ACHN (cell line): ENCODE results near the gene HK1.
A peak's percentile ranks its signal among the peaks of the same experiment; 100 is the strongest.
"Not testable (repeated sequence)": the region's sequence is repeated elsewhere in the genome, so short reads cannot be mapped to it uniquely, and the experiment has no call there.

Experiments
- DNase-seq: peaks from one replicate; pipeline ENCODE4 v3.0.0-alpha.2; 2015
- in situ Hi-C: cut with HindIII; loops from 2 replicates; pipeline ENCODE4 v1.10.0; 2017; ENCODE audit warnings: low sequenced_read_pairs, low pct_ligation_motif_present, low pct_unique_long_range_greater_than_20kb

Gene HK1

GRCh38 chr10:69290993-69291392 is 12.7 kb downstream of the HK1 start:
- in situ Hi-C loops: no loop called here

DNA sequence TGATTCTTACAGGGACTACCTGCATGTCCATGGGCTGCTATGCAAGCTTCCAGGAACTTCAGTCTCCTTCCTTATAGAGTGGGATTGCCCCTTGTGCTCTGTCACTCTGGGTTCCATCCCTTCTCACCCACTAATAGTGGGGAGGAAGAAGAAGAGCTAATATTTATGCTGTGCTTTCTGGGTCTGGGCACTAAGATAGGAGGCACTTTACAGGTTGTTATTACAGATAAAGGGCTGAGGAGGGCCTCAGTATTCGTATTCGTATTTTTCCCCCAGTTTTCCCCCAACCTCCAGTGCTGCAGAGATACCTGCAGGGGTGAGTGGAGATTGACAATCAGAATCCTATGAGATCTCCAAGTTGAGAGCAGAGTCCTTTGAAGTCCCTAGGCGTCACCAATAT is 14.2 kb downstream of the HK1 start:
- DNase-seq: no peak
- in situ Hi-C loops: no loop called here

More at GRCh38 chr10:69290993-69291392, 12.7 kb downstream of the HK1 start:
- DNase-seq: no peak

- in situ Hi-C loops: no loop called here
These were observed 16.8 kb downstream of the HK1 start for GRCh38 chr10:69295027-69295636.

GRCh38 chr10:69303632-69304051 is 25.3 kb downstream of the HK1 start:
- in situ Hi-C loops: no loop called here
- DNase-seq: no peak

More at GRCh38 chr10:69295027-69295636, 16.8 kb downstream of the HK1 start:
- DNase-seq: no peak

- no peak for DNase-seq
- in situ Hi-C loops: no loop called here
These were observed 28.1 kb downstream of the HK1 start for GRCh38 chr10:69306421-69306820.

GRCh38 chr10:69307434-69307833 is 29.1 kb downstream of the HK1 start:
- no peak for DNase-seq
- in situ Hi-C loops: no loop called here

DNA sequence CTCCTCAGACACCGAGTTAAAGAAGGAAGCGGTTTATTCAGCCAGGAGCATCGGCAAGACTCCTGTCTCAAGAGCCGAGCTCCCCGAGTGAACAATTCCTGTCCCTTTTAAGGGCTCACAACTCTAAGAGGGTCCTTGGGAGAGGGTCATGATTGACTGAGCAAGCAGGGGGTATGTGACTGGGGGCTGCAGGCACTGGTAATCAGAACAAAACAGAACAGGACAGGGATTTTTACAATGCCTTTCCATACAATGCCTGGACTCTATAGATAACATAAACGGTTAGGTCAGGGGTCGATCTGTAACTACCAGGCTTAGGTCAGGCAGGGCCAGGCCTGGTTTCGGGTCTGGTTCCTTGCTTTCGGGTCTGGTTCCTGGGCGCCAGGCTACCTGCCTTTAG is 30.0 kb downstream of the HK1 start:
- DNase-seq, in situ Hi-C loops: not testable (repeated sequence)

DNA sequence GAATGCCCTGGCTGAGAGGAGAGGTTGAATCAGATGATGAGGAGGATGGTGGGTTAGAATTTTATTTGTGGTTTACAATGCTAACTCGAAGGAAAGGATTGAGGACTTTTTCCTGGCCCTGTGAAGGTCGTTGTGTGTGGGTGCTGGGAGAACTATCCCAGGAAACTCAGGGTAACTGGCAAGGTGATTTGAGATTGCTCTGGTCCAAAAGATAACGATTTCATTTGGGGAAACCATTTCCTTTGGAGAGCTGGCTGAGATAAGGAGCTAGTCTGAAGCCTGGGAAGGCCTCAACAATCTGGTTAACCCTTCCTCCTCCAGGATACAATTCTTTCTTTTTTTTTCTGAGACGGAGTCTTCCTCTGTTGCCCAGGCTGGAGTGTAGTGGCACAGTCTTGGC is 33.0 kb downstream of the HK1 start:
- in situ Hi-C loops: no loop called here
- DNase-seq: no peak

GRCh38 chr10:69312528-69312927 is 34.2 kb downstream of the HK1 start:
- in situ Hi-C loops: no loop called here
- DNase-seq: no peak

DNA sequence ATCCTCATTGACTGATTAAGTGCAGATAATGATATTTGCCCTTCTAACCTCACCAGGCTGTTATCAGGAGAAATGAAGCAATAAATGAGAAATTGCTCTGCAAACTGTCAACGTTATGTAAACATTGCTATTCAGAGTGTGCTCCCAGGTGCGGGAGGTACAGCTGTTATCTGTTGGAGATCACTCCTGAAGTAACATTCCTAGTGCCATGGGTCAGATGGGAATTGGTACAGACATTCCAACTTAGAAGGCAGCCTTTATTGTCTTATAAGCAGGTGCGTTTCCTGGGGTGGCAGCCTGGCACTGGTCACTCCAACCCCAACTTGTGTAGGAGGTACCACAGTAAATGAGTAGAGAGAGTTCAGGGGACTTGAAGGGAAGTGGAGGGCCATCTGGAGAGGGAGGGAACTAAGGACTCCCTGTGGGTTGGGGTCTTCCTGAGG is 36.8 kb downstream of the HK1 start:
- no peak for DNase-seq
- in situ Hi-C loops: no loop called here

GRCh38 chr10:69315610-69316312 is 37.5 kb downstream of the HK1 start:
- DNase-seq: no peak
- in situ Hi-C loops: no loop called here

DNA sequence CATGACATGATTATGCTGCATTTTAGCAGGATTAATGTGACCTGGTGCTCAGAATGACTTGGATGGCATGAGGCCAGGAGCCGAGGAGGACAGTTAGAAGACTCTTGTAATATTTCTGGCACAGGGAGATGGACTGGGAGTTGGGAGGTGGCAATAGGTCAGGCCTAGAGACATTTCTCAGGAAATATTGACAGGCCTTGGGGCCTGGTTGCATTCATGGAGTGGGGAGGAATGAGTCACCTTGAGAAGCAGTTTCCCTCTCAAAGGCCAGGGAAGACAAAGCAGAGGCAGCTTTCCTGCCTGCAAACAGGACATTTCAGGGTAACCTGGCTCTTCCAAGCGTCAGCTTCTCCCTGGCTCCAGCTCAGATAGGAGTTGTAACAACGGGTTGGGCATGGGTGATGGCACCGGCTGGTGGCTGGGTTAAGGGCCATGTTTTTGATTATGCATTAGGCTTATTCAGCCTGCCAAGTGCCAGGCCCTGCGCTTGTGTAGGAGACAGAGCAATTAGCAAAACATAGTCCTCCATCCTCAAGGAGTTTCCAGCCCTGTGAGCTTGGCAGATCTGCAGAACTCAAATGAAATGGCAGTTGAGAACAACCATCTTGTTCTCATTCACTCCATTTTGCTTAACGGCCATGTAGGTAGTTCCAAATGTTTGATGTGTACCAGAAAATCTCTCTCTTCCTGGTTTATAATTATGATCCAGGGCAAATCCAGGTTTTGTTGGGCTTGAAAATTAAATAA is 38.2 kb downstream of the HK1 start:
- in situ Hi-C loops: no loop called here
- DNase-seq: peak; percentile 33

GRCh38 chr10:69317175-69317604 is 38.9 kb downstream of the HK1 start:
- in situ Hi-C loops: no loop called here
- no peak for DNase-seq

- in situ Hi-C loops: no loop called here
- no peak for DNase-seq
These were observed 39.4 kb downstream of the HK1 start for GRCh38 chr10:69317626-69318105.

- DNase-seq: peak; percentile 89
- in situ Hi-C loops: no loop called here
These were observed 40.0 kb downstream of the HK1 start for GRCh38 chr10:69318106-69318866.

- in situ Hi-C loops: no loop called here
- DNase-seq: peak; percentile 59
These were observed 40.8 kb downstream of the HK1 start for GRCh38 chr10:69318867-69319727.

DNA sequence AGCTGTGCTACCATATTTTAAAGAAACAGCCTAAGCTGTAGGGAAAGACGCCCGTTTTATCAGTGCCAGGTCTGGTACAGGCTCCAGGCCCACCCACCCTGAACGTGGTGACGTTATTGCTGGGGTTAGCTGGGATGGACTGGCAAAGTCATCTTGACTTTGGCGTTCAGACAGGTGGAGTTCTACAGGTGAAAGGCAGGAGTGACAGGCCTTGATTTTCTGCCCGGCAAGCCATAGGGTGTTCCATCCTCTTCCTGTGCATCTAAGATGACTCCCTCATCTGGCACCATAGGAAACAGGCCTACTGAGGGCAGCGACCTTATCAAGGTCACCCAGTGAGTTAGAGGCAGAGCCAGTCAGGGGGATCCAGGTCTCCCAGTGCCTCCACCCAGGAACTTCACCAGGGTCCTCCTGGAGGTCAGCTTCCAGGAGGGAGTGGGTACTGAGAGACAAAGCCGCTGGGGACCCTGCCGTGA is 41.6 kb downstream of the HK1 start:
- in situ Hi-C loops: no loop called here

DNA sequence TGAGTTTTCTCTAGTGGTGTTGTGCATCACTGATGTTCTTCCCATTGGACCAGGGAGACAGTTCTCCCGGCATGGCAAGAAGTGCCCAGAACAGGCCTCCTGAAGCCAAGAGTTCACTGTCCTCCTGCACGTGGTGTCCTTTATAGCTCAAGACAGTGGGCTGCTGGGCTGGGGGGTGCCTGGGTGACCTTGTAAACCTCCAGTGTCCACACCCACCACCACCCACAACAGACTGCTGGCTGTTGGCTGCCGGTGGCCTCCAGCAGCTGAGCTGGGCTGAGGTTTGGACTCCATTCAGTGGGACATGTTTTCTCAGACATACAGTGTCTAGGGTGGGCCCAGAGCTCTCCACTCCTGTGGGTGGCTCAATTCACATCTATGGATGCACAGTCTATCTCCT is 42.2 kb downstream of the HK1 start:
- no peak for DNase-seq
- in situ Hi-C loops: no loop called here

More for the DNA sequence above, 41.6 kb downstream of the HK1 start:
- DNase-seq: no peak
